GM13977 (cell line): ENCODE results near the gene ITPR3.

ENCODE experiments used
- DNase-seq: peaks from one replicate; pipeline ENCODE4 v3.0.0; 2012; ENCODE audit warnings: low spot score
- CTCF ChIP-seq: IDR thresholded peaks from 2 replicates; pipeline ENCODE4 v1.5.1; 2012; ENCODE audit warnings: mild to moderate bottlenecking, control low read depth; ENCODE audit not compliant: insufficient read depth; ENCODE audit errors: extremely low read depth, missing control alignments
- in situ Hi-C: fragments of 300-500 bp; cut with MboI; formaldehyde crosslinking; loops from one replicate; pipeline ENCODE4 v1.12.0; 2022; ENCODE audit warnings: low sequenced_read_pairs, low pct_unique_long_range_greater_than_20kb, mixed read lengths, inconsistent platforms; ENCODE audit not compliant: unreplicated experiment

Gene ITPR3

GRCh38 chr6:33620856-33621710 is at the start of gene ITPR3:
TSS of gene ITPR3 (plus strand) at chr6:33621322. CDS start at chr6:33621603, 281 bp downstream.
- TF ChIP-seq CTCF, result no peak
- in situ Hi-C loops, result no loop called here
- peak; percentile 98 for DNase-seq

- no peak for TF ChIP-seq CTCF
- in situ Hi-C loops, result no loop called here
- DNase-seq, result no peak
Measured at GRCh38 chr6:33571637-33572316, 49.3 kb upstream of the ITPR3 start.

- in situ Hi-C loops, result no loop called here
- no peak for DNase-seq
- no peak for TF ChIP-seq CTCF
Measured at GRCh38 chr6:33575211-33575610, 45.9 kb upstream of the ITPR3 start.

- DNase-seq, result no peak
- in situ Hi-C loops, result no loop called here
- TF ChIP-seq CTCF, result no peak
Measured at GRCh38 chr6:33576668-33577067, 44.5 kb upstream of the ITPR3 start.

- no peak for TF ChIP-seq CTCF
- no peak for DNase-seq
- in situ Hi-C loops, result no loop called here
Measured at GRCh38 chr6:33577106-33577535, 44.0 kb upstream of the ITPR3 start.

GRCh38 chr6:33577718-33578117 is 43.4 kb upstream of the ITPR3 start:
- no peak for DNase-seq
- no peak for TF ChIP-seq CTCF
- in situ Hi-C loops, result no loop called here
